Stimulated activated CD4-positive, alpha-beta T cell treated with anti-CD3 and anti-CD28 coated beads, TNF-alpha, amount 100 ng/mL, for 4 hours (primary cell): ENCODE data around the gene CTSZ.

Source experiments
- DNase-seq, 3 experiments: peaks; one replicate each; pipeline ENCODE4 v3.0.0-alpha.2; 2020; ENCODE audit warnings: low read depth in 3 of 3

CTSZ gene

DNA sequence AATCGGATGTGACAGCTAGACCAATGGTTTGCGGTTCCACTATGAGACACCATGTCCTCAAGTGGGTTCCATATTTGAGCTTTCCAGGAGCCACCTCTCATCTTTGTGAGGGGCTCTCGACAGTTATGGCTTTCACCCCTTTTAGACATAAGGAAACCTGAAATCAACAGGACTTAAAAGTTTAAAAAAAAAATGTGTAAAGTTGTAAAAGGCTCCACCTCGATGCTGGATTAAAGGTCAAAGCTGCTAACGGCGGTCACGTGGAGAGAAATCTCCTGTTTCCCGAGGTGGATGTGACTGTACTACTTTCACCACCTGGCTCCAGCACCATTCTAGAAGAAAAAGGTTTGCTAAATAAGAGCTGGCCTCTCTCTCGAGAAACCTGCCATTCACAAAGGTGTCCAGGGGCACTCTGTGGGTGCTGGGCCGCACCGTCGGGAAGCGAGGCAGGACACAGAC, 24.5 kb upstream of the CTSZ start:
- no peak for DNase-seq

DNA sequence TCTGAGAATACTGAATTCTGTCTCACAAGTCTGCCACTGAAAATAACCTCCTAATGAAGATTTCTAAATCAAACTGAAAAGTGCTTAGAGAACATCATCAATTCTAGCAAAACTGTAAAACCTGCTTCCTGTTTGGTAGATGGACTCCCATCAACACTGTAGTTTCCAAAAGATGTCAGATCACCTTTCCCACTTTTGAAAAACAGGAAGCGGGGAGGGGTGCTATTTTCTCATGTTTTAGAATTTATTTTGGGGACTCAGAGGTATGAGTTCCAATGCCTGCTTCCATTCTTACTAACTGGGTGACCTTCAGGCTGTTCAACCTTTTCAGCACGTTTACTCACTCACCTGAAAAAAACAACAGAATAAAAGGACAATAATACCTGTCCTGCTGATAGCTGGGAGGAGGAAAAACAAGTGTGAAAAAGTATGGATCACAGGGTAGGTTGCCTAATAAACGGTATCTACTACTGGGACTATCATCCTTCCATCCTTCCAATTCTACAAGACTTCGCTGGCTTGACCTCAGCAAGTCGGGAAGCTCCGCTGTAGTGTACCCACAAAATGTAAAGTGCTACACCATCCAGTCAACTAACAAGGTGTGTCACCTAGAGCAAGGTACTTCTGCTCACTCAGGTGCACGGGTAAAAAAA, 24.0 kb upstream of the CTSZ start:
- DNase-seq, result no peak

DNA sequence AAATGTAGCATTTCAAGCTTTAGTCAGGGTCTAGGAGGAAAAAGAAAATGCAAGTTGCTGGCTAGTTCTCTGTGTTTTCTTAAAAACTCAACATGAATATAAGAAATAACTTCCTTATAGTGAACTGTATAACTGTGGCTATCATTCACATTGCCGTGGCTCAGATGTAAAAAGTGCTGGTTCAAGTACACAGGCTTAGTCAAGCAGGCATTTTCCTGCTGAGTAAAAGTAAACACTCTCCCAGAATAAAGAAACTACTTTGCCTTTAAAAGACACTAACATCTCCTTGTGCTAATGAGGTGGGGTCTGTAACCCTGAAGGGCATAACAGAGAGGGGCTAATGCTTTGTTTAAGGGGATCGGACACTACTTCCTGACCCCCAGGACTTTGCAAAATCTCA, 21.8 kb upstream of the CTSZ start:
- DNase-seq, result no peak

DNA sequence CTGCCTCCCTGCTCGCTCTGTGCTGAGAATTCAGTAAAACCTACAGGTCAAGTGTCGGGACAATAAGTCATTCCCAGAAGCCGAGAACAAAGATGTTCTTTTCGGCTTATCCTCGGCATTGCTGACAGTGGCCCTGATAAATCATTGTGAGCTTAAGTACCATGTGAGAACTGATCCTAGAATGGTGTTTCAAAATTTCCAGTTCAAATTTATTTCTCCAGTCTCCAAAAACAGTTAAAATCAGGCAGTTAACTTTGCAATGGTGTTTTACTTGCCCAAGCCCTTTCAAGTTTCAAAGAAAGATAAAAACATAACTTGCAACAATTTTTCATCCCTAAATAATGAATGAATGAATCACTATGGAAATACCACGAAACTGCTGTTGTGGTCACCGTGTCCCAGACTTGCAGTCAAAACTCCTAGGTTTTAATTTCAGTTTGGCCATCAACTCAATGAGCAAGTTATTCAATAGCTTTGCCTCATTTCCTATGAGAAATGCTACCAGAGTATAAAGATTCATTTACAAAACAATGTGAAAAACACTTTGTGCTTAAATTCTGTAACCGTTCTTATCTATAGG, 20.8 kb upstream of the CTSZ start:
- DNase-seq, result no peak

DNA sequence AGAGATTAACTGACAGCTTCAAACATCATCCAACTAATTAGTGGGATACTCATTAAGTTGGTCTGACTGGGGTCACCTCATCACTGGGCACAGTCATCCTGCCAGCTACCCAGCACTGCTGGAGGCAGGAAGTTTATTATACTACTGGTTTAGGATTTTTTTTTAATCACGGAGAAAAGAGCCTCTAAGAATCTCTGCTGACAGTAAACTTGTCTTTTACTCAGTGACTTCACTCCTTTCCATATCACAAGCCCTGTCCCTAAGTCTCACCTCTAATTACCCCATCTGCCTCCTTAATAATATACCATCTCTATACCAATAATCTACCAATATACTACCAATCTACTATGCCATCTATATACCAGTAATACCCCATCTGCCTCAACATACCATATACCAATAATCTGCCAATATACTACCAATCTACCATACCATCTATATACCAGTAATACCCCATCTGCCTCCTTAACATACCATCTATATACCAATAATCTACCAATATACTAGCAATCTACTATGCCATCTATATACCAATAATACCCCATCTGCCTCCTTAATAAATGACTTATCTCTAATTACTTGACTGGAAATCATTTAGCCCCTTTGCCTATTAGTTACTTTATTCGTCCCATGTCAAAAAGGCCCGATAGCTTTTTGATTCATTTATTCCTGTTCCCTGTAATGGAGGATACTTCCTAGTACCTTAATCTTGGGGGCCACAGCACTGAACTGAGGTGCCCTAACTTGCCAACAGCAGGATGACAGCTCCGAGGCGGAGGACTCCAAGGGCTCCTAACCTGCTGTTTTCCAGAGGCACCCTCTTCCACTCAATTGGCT, 20.1 kb upstream of the CTSZ start:
- no peak for DNase-seq

DNA sequence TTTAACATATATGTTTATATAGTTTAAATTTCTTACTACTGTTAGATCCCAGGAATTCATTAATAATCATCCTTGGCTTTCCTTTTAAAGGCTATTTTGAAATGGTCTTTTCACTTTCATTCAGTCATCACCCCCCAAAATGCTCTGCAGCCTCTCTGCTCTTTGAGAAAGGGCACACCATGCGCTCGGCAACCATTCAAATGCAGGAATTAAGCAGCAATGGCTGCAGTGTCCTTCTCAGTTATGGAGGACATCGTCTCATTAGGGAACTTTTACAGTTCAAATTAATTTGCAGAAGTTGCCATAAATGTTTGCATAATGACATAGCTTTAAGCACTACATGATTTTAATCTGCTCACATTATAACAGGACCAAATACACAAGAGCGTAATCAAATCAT, 18.5 kb upstream of the CTSZ start:
- DNase-seq, result no peak

DNA sequence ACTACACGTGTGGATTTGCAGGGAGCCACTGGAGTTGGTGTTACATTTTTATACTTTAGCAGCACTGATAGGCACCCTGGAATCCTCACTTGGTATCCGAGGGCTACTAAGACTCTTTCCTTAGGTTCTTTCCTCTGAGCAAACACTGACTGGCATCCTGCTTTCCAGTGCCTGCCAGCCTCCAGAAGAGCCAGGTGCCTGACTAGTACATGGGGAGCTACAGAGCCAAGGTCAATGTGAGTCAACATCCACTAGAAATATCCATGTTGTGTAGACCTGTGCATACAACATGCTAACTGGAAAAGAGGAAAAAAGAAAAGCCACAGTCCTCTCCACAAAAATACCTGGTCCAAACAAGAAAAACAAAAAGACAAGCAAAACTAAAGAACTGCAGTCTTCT, 18.0 kb upstream of the CTSZ start:
- no peak for DNase-seq

DNA sequence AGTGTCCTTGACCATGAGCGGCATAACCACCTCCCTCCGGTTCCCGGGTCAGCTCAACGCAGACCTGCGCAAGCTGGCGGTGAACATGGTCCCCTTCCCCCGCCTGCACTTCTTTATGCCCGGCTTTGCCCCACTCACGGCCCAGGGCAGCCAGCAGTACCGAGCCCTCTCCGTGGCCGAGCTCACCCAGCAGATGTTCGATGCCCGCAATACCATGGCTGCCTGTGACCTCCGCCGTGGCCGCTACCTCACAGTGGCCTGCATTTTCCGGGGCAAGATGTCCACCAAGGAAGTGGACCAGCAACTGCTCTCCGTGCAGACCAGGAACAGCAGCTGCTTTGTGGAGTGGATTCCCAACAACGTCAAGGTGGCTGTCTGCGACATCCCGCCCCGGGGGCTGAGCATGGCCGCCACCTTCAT, 17.1 kb upstream of the CTSZ start:
- DNase-seq, result no peak

DNA sequence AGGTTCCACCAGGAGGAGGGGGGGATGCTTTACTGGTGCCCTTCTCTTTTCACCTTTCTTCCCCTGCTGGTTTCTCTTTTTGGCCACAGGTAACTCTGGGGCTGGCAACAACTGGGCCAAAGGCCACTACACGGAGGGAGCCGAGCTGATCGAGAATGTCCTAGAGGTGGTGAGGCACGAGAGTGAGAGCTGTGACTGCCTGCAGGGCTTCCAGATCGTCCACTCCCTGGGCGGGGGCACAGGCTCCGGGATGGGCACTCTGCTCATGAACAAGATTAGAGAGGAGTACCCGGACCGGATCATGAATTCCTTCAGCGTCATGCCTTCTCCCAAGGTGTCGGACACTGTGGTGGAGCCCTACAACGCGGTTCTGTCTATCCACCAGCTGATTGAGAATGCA, 16.6 kb upstream of the CTSZ start:
- DNase-seq, result no peak

DNA sequence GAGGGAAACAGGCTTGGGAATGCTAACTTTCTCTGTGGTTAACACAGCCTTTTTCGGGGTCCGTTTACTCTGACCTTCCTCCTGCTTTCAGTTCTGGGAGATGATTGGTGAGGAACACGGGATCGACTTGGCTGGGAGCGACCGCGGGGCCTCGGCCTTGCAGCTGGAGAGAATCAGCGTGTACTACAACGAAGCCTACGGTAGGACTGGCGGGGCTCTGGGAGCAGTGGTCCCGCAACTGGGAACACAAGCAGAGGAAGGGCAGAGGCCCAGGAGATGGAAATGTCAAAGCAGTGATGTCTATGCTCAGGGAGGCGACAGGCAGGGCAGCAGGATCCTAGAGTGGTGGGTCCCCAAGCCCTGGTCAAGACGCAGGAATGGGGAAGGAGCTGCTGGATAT, 15.7 kb upstream of the CTSZ start:
- no peak for DNase-seq

DNA sequence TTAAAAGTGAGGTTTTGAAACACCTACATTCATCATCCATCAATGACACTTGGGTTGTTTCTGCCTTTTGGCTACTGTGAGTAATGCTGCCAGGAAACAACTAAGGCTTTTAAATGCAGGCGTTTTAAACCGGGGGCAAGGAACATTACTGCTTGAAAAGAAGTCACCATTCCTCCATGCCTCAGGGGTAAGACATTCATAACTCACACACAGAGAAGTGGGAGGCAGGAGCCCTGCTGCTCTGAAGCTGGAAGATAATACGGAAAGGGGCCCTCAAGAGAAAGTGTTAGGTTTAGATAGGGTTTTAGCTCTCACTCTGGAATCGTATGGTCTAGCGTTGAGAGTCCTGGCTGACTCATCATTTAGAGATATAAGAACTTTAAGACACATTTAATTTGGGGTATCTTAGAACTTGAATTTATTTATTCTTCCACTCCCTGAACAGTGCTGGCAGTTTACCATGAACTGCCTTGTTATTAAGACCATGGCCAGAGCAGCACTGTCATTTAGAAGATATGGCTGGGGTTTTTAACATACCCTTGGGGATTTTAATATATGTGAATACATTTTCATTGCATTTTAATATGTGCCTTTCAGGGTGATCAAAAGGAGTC, 14.0 kb upstream of the CTSZ start:
- no peak for DNase-seq

DNA sequence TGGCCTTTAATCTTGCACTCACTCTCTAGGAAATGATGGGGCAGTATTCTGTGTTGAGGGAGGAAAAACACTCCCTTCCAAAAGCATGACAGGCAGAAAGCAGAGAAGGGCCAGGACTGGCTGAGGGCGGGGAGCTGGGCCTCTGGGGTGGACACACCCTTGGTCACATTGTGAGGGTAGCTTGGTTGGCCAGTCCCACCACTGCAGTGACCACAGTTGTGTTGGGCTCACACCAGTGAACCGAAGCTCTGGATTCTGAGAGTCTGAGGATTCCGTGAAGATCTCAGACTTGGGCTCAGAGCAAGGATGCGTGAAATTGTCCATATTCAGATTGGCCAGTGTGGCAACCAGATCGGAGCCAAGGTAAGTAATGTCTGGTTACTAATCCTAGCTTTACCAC, 12.2 kb upstream of the CTSZ start, which contains the start of gene TUBB1:
Gene TUBB1, plus strand, starts transcription at position 213 of the 400 bp plus-strand sequence. Its CDS starts 94 bp downstream, at position 307.
- no peak for DNase-seq

DNA sequence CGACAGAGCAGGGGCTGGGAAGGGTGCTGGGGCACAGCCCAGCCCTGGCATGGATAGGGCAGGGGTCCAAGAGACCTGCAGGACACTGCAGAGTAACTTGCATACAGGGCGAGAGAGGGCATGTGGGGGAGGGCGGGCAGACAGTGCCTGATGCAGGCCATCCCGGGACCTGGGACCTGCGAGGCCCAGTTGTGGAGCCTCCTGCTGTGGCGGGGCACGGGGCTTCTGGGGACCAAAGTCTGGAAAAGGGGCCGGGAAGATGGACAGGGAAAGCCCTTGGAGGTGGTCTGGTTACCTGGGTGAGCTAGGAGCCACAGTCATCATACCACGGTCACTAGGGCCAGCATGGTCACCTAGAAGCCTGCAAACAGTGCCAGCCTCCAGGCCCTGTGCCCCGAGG, 11.8 kb upstream of the CTSZ start:
- no peak for DNase-seq

DNA sequence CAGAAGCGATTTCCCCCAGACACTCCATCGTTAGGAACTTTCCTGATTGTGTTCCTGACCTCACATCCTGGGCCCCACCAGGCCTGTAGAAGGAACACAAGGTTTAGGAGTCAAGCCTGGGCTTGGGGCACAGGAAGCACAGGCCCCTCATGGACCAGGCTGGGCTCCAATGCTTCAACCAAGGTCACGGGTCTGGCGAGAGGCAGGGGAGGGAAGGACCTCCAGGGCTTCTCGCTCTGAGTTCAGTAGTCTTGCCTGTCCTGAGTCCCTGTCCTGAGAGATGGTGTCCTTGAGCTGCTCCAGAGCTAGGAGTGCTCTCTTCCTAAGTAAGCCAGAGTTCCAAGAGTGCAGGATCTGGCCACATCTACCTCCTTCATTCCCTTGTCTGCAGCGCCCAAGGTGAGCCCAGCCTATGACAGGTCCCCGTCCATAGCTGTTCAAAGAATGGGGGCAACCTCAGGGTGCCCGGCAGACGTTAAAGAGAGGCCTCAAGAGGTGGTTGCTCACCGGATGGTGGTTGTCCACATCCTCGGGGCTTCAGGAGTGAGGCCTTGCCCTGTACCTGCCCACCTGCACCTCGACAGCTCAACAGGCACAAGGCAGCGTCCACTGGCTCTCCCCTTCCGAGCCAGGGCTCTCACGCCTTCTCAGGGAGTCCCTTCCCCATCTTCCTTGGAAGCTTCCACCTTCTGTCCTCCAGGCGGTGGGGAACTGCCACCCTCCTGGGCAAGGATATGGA, 10.6 kb upstream of the CTSZ start:
- DNase-seq, result no peak

DNA sequence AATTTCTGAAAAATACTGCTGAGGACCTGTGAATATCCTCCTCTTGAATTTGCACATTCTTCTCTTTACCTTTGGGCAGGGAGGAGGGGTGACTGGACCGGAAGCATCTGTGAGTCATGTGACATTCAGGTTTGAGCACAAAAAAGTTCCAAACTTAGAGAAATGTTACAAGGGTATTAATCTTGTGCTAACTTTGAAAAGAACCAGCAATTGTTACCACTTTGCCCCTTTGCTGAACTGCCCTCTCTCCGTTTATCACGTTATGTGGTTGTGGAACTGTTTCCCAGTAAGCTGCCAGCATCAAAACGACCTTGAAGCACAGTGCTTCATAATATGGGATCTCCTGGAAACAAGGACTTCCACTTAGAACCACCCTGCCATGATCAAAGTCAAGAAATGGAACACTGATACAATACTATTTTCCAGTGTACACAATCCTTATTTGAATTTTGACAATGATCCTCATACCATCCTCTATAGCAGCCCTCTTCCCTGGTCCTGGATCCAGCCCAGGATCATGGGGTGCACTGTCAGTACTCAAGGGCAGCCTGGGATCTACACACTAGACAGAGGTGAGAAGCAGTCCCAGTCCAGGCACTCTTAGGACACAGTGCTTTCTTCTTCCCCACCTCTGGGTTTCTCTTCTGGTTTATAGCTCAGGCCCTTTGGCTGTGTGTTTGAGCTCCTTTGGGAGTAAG, 9.9 kb upstream of the CTSZ start:
- DNase-seq, result no peak

DNA sequence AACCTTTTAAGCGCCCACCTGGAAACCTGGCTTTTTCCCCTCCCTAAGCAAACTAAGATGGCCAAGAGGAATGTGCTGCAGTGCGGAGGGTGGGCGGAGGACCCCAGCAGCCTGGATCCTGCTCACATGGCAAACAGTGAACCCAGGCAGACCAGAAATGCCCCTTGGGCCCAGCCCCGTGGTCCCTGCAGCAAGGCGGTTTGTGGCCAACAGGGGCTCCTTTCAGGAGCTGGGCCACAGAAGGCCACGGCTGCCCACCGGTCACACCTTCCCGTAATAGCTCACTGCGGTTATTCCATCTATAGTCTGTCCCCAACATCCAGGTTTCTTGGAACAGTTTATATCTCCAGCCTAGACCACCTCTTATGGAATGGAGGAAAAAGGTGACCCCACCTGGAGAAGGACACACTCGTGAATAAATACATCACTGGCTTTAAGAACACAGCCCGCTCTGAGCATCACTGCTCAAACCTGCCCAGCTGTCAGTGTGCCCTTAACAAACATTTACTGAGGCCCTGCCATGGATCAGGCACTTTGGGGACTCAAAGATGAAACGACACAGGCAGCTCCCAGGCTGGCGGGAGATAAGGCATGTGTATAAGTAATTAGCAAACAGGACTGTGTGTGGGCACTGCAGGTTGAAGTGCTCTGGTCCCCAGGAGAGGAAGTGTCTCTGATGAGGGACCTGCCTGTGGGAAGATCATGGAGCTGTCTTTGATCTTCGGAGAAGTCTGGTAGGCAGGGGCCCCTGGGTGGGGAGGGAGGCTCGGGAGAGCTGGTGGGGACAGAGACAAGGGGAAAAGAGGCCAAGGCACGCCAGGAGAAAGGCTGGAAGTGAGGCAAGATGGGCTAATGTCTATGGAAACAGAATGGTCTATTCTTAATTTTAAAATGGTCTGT, 9.0 kb upstream of the CTSZ start:
- no peak for DNase-seq

DNA sequence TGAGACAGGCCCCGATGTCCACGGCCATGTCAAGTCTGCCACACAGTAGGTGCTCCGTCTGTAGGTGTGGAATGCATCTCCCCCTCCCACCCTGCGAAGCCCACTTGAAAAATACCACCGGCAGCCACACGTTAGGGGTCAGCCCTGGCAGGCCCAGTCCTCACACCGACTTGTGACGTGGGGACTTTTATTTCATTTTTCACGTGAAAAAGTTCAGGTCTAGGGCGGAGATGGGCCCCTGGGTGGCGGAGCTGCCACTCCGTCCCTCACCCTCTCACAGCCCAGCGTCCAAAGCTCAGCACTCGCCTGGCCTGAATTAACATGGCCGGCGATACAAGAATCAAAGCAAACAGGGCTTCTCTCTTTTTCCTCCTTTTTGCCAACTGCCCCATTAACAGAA, 8.4 kb upstream of the CTSZ start:
- DNase-seq, result no peak

DNA sequence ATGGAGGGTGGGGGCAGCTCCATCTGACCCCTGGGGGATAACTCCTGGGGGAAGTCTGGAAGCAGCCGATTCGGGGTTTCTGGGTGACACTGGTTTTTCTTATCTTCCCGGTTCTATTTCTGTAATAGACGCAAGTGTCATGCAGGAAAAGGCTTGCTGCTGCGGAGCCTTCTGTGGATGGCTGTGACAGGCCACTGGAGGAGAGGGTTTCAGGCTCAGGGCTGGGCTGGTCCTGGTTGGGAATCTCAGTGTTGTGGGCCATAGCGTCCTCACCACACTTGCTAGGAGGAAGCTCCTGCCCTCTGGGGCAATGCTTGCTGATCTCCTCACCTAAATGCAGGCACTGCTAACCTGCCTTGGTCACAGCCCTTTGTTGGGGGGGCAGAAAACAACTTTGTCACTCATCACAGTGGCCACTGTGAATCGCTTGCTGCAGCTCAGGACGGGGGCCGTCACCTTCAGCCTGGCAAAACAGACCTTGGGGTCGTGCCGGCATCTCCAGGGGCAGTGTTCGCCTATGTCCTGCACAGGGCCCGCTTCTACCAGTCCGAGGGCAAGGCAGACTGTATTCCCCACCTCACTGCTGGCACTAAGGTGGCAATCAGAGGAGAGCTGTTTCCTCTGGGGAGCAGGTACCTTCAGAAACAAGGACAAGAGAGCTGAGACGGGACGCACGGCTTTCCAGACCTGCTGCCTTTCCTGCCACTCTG, 7.8 kb upstream of the CTSZ start:
- DNase-seq, result no peak

DNA sequence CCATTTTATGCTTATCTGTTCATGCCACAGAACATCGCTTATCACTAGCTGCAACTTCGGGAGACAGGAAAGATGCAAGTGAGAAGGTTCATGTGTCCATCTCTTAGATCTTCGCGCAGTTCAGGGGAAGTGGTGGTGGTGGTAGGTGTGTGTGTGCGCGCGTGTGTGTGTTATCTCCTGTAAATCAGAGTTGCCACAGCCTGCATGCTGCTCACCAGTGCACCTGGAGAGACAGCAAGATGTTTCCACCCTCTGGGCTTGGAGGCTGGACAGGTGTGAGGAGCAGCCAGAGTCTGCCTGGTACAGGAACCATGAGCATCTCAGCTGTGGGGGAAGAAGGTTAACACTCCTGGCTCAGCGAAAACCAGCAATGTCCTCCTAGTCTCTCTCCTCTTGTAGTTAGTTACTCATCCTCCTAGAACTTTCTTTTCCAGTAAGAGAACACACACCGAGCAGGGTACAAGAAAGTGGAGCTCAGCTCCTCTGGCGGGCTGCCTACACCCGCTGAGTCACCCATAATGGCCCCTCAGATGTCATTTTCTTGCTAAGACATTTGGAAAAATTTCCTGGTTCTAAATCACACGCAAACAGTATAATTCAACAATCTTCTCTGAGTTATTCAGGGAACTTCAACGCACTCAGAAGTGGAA, 7.0 kb upstream of the CTSZ start:
- no peak for DNase-seq
